Dedifferentiated amniotic fluid mesenchymal stem cell (primary cell): Measurements from ENCODE around the gene SHROOM2.
"Not testable (repeated sequence)": the region's sequence is repeated elsewhere in the genome, so short reads cannot be mapped to it uniquely, and the experiment has no call there.

ENCODE experiments used
- DNase-seq: peaks from one replicate; pipeline ENCODE4 v3.0.0-alpha.2; 2016; ENCODE audit errors: extremely low spot score

Gene SHROOM2

DNA sequence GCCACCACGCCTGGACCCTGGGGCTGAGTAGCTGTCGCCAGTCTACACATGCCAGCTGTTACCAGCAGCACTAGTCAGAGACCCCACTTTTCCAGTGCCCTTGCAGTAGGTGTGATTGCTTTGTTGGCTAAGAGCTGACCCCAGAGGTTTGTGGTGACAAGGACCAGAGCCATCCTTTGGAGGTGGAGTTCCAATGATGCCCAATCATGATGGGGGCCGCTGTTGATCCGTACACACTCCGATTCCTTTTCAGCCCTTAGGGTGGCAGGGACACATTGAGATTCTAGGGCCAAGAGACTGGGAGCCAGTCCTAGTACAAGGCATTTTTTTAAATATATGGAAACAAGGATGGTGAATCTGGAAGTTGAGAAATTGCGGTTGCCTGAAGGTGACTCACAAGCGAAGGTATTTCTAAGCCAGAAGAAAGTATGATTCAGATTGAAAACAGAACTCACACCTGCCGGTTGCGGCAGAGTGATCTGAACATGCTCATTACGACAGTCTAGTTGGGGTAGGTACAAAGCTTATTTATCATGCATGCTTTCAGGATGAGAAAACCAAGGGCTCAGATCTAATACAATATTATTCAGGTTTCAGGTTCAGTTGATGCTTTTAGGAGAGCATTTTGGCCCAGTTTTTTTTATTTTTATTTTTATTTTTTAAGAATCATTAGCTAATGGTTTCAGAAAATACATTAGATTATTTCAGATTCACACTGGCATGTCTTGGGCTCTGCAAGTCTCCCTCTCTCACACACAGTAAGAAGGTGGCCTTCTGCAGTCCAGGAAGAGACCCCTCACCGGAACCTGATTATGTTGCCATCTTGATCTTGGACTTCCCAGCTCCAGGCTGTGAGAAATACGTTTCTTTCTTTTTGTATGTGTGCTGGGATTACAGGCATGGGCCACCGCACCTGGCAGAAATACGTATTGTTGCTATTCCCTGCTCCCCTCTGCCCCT, 43.4 kb downstream of the SHROOM2 start:
- no peak for DNase-seq

DNA sequence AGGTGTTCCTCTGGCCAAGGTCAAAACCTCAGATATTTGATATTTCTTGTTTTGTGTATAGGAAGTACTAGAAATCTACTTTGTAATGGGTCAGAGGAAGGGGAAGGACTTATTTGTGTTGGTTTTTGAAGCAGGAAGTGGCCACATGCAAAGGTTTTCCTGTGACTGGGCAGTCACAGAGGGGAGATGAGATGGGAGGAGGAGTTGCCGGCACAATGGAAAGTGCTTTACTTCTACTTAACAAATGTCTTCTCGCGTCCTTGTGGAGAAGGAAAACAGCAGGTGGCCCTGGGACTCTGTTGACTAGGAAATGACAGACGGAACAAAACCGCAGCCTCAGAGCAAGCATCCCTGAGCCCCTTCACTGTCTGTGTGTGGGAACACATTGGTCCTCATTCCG, 46.6 kb downstream of the SHROOM2 start:
- no peak for DNase-seq

DNA sequence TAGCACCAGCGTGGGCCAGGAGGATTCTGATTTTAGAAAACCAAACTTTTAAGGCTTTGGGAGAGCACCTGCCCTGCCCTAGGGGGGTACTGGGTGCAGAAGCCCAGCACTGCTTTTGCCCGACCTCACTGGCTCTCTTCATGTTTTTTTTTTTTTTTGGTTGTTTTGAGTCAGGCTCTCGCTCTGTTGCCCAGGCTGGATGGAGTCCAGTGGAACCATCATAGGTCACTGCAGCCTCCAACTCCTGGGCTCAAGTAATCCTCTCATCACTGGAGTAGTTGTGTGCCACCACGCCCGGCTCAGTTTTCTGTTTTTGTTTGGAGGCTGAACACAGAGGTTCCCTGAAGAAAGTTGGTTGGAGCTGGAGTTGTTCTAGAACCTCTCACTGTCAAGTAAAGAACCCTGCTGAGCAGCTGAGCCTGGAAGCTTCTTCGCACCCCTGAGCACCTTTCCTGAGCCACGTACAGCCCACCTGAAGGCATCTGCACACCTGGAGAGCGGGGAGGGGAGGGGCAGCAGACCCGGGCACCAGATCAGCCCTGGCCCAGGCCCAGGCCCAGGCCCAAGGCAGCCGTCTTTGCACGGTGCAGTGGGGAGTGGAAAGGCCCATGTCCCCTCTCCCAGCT, 49.5 kb downstream of the SHROOM2 start:
- no peak for DNase-seq

DNA sequence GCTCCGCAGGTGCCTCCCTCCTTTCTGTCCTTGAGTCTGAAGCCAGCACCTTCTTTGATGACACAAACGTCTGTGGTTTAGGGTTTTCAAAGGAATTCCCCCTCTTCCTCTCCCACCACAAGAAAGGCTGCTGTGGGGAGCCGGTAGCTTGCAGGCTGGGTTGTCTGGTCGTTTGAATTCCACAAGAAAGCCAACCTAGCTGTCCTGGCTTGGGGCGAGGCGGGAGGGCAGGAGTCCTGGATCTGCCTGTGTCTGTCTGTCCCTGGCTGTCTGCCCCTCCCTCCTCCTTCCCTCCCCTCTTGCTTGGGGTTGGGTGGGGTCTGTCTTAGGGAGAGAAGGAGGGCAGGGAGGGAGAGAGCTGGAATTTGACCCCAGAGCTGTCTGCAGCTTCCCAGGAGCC, 56.3 kb downstream of the SHROOM2 start:
- DNase-seq = no peak

DNA sequence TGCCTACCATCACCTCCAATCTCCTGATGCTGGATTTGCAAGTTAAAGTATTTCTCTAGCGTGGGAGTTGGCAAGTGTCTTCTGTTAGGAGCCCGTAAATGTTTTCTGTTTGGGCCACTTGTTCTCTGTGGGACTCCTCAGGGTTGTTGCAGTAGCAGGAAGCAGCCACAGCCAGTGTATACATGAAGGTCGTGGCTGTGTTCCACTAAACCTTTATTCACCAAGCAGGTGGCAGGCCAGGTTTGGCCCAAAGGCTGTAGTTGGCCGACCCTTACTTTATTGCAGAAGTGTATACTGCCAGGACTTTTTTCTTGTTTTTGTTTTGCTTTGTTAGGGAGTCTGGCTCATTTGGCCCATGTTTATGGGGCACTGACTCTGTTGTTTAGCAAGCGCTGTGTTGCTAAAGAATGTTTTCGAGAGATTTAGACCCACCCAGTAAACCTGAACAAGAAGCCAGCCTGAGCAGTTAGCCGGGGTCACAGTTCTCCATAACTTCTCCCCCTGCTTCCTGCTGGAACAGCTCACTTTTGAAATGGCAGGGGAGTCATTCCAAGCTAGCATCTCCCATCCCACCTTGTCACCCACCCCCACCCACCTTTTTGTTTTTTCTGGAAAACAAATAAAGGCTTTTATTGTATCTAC, 58.8 kb downstream of the SHROOM2 start:
- no peak for DNase-seq

DNA sequence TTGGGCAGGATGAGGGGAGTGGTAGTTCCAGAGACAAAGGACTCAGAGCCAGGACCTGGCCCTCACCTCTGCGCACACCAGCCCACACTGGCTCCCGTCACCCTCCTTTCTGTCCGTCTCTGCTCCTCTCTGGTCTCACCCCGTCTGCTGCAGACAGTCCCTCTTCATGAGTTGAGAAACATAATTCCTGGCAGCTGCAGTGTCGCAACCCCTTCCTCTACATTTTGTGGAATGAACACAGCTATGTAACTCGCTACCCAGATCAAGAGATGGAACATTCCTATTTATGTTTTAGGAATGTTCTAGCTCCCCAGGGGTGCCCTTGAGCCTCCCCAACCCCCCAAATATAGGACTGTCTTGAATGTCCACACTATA, 59.3 kb downstream of the SHROOM2 start:
- DNase-seq = no peak

DNA sequence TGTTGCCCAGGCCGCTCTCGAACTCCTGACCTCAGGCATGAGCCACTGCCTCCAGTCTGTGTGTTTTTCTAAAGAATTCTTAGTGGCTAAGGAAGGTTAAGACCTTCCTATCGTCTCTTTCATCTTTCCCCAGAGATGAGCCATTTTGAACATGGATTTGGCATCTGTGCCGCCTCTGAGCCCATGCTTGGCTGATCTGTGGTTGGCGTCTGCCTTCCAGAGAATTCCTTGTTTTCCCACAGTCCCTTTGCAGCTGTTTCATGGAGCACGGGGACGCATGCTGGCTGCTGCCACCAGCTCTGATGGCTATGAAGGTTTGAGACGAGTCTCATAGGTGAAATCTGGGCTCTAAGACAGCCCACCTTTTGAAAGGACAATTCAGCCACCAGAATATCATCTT, 60.4 kb downstream of the SHROOM2 start:
- DNase-seq = no peak

DNA sequence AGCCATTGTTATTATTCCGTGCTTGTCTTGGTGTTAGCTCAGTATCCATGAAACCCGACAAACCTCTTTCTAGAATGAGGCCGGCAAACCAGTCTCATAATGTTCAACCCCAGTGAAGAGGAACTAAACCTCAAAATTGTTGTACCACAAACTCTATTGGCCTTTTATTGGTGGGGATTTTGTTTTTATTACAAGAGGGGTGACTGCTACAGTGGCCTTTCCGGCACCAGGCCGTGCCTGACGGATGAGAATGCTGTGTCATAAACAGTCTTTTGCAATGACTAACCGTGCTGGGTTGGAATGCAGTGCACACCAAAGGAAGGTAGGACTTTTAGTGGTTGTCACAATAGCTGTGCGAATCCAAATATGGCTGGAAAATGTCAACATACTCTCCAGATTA, 60.8 kb downstream of the SHROOM2 start:
- no peak for DNase-seq

DNA sequence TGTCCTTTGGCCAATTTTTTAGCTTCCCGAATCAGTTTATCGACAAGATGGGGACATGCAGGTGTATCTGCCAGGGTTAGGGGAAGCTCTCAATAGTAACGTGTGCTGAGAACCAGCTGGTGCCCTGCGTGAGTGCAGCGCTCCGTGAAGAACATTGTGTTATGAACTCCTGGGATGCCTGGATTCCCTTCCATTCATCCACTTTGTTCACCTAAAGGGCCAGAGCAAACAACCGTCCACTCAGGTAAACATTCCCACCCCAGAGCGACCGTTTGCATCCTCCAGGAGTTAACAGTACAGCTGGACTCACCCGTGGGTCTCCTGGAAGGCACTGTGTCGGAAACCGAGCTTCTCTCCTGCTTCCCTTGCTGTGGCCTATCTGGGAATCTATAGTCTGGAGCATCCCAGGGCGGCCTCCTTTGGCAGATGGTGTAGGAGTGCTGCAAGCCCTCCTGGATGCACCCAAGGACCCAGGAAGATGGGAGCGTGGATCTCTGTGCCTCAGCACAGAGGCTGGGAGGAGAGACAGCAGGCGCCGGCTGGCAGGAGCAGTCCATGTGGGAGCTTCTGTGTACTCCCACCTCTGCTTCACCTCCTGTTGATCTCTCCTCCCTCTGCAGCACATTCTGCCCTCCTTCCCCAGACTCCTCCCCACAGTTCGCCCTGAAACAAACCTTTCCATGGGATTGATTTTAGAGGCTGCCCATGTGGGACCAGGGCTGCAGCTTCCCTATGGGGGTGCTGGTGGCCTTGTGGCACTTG, 62.7 kb downstream of the SHROOM2 start:
- no peak for DNase-seq

DNA sequence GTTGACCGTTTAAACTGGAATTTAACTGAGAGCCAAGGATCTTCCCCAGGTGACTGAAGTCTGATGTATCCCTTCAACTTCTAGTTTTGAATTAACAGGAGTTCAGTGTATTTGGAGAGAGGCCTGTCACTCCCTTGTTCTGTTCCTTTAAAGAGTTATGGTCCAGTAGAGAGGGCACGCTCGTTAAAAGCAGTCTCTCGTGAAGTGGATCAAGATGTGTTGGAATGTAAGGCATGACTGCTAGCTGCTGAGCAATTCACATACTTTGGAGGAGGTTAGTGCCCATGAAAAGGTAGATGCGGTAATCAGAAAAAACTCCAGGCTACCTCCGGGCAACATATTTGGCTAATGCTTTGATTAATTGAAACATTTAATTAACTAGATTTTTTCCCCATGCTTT, 65.7 kb downstream of the SHROOM2 start:
- no peak for DNase-seq

DNA sequence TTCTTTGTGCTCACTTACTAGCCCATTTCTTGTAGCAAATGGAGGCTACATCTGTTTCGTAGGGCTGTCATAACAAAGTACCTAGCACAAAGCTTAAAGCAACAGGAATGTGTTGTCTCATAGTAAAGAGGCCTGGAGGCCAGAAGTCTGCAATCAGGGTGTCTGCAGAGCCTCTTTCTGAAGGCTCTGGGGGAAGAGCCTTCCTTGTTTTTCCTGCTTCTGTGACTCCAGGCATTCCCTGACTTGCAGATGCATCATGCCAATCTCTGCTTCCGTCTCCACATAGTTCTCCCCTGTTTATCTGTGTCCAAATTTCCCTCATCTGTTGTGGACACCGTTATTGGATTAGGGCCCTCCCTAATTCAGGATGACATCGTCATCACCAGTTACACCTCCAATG, 67.1 kb downstream of the SHROOM2 start:
- DNase-seq = no peak

DNA sequence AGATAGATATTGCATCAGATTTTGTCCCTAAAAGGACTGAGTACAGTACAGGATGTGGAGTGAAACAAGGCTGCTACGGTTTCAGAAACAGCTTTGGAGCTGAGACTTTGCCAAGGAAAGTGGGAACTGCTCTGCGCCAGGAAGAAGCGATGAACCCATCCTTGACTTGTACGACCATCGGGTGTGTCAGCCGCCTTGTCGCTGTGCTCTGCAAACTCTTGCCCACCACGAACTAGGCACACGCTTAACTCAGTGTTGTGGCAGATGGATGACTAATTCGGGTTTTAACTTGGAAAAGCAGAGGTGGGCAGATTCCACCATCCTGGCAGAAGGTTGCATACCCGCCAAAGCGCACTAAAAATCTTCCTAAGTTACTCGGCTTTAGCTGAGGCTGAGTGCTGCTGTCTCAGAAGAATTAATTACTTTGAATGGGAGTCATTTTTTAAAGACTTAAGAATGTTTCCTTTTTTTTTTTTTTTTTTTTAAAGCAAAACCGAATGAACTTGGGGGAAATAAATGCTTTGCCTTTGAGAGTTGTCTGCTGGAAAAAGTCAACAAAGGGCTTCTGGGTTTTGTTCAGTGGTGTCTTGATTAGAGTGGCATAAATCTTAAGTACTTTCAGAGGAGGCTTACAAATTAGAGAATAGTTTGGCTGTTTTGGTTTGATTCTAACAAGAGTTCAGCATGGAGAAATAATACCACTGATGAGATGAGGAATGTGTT, 69.5 kb downstream of the SHROOM2 start:
- DNase-seq = no peak

DNA sequence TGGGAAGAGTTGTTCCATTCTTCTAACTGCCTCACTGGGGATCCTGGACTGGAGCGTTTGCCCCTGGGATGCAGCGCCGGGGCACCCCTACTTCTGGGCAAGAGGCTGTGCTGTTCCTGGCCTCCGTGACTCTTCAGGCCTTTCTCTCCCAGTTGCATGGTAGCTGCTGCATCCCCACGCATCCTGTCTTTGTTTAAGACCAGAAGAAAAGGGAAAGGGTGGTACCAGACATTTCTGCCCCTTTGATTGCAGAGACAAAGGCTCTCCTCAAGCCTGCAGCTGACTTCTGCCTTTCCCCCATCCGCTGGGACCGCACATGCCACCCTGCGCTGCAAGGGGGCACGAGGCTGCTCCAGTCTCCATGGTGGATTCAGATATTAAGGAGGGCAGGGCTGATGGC, 70.4 kb downstream of the SHROOM2 start:
- DNase-seq = no peak

DNA sequence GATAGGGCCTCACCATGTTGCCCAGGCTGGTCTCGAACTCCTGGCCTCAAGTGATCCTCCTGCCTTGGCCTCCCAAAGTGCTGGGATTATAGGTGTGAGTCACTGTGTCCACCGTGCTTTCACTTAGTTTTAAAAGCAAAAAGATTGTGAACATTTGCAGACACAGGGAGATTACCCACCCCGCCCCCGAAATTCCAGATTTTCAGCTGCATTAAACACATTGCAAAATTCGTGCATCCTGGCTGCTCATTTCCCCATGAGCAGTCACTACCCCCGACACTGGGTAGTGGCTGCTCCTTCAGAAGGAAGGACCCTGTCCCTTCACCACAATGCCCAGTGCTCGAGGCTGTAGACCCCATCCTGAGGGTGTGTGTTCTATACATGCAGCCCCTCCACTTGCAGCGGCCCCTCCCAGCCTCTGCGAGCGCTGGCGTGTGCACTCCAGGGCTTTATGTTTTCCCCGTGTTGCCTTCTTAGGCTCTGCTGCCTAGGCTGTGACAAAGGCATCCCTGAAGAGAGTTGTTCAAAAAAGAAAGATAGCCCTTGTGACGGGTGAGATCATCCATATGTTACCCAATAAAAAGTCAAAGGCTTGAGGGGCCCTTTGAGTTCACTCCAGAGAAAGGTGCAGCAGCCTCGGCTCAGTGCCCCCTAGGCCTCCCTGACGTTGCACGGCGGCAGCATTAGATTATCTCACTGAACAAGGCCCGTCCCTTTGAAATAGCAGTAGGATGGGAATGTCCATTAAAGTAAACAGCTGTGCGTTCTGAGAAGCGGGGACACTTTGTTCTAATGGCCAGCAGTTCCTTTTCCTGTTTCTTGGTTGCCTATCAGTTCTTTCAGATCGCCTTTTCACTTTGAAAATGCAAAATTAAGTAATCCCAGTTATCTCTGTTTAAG, 71.6 kb downstream of the SHROOM2 start:
- DNase-seq = no peak

DNA sequence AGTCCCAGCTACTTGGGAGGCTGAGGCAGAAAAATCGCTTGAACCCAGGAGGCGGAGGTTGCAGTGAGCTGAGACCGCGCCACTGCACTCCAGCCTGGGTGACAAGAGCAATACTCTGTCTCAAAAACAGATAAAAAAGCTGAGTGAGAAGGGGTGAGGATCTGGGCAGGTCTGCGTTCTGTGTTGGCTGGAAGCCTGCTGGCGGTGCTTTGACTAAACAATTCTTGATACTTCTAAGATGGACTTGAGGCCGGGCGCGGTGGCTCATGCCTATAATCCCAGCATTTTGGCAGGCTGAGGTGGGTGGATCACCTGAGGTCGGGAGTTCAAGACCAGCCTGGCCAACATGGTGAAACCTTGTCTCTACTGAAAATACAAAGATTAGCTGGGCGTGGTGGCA, 72.5 kb downstream of the SHROOM2 start:
- DNase-seq = not testable (repeated sequence)

DNA sequence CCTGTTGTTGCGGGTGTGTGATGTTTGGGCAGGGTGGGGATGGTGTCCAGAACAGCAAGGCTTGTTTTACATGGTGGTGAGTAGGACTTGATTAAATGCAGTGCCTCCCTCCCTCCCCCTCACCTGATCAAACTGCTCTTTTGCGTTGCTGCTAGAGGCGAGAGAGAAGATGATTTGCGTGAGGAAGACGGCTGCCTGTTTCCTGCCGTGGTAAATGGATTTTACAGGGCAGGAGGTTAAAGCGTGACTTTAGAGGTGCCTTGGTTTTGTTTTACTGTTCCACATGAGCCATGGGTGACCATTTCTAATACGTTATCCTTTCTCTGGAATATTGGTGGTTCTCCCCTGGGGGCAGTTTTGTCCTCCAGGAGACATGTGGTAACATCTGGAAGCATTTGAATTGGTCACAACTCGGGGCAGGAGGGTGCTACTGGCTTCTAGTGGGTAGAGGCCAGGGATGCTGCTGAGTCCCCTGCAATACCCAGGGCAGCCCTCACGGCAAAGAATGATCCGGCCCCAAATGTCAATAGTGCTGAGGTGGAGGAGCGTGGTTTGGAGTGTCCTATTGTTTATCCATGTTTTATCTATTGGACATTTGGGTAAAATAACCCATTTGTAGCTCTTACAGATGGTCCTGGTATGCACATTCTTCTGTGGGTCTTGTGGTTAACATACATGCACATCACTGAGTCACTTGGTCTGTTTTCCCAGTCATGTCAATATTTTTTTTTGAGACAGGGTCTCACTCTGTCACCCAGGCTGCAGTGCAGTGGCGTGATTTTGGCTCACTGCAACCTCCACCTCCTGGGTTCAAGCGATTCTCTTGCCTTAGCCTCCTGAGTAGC, 73.7 kb downstream of the SHROOM2 start:
- no peak for DNase-seq

DNA sequence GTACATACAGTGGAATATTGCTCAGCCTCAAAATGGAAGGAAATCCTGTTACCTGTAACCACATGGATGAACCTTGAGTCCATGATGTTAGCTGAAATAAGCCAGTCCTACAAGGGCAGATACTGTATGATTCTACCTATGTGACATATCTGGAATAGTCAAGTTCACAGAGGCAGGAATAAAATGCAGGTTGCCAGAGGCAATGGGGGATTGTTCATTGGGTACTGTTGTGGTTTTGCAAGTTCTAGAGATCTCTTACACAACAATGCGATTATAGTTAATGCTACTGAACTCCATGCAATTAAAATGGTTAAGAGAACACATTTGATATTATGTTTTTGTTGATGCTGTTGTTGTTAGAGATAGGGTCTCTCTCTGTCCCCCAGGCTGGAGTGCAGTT, 74.6 kb downstream of the SHROOM2 start:
- DNase-seq = no peak

DNA sequence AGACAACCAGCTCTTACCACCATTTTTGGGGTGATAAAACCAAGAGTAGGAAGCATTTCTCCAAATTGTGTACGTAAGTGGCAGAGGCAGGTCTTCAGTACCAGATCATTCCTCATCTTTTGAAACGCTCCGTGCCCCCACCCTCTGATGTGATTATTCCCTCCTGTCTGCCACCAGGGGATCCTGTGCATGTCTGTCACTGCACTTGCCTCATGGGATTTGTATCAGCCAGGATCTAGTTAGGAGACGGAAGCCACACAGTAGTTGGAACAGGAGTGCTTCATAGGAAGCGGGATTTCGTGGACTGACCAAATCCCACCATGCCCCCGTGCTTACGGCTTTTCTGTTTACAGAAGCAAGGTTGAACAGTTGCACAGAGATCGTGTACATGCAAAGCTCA, 75.5 kb downstream of the SHROOM2 start:
- no peak for DNase-seq

DNA sequence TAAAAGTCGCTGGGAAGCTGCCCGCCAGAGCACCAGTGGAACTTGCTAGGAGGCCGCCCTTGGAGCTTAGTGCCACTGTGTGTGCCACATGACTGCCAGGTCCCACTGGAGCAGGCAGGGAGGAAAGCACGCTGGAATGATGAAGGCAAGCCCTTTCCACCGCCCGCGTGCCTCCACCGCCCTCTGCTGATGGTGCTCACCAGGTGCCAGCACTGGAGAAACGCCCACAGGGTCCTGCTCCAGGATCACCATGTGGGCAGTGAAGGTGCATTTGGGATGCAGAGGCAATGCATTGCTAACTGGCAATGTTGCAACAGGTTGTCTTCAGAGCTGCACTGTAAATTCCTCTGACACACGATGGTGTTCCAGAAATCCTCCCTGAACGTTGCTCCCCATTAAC, 76.3 kb downstream of the SHROOM2 start:
- DNase-seq = no peak

DNA sequence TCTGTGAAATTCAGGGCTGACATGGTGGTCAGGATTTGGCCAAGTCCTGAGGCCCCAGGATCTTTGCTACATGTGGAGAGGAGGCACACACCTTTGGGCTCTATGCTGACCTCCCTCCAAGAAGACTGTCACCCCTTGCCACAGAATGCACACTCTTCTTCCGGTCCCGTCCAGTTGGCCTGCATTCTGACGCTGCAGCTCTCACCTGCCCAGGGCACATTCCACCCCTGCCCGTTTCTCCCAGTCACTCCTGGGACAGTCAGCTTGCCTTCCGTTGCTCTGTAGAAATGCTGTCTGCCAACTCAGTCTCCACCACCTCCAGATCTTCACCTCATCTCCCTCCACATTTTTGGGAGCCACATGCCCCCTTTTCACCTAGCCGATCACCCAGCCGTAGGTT, 76.7 kb downstream of the SHROOM2 start:
- no peak for DNase-seq
